ENCODE results near the gene AMN.

AMN gene

DNA sequence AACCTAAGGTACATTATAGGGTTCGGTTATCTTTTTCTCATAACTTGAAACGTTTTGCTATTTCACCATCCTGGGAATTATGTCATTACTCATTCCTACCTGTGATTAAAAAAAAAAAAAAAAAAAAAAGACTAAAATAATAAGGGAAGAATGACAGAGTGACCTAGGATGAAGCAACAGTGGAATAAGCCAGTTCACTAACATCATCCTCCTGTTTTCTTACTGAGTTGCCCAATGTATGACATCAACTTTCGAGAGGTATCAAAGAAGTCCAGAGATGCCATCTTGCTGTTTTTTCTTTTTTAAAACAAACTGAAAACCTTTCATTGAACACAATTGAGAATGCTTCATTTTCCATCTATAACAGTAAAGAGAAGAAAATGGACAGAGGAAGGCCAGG is 42.8 kb downstream of the AMN start:
- no peak overlapping the region for H3K4me3 ChIP-seq
- TF ChIP-seq CTCF (IDR thresholded peaks at IDR 0.05) = no peak
- DNase-seq (ENCODE audit: low spot score) = no peak
- no peak overlapping the region for H3K27ac ChIP-seq

DNA sequence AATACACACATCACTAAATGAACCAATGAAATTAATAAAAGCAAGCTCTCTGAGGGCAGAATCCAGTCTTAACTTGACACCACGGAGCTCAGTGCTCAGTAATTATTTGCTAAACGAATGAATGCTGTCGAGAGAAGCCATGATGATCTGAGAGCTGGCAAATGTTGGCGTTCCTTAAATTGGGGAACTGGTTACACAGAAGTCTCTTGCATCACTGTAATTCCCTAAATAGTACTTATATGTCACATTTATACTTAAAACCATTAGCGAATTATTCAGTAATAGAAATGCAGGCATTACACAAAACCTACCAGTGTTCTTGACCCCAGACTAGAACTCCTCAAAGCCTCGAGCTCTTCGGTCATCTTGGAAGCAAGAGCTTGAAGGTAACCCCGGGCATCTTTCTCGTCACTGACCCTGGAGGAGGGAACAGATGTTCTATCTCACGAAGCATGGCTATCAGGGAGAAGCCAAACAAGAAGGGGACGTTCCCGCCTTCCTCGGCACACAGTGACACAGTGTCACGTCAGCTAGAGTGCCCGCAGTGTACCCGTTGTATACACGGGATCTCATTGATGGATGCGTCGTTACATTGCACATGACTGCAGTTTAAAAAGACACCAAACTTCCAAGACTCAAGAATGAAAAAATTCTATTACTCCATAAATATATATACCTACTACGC is 43.6 kb downstream of the AMN start:
- H3K27ac ChIP-seq = no peak overlapping the region
- no peak overlapping the region for H3K4me3 ChIP-seq
- no peak for DNase-seq (ENCODE audit: low spot score)
- no peak for TF ChIP-seq CTCF (IDR thresholded peaks at IDR 0.05)

DNA sequence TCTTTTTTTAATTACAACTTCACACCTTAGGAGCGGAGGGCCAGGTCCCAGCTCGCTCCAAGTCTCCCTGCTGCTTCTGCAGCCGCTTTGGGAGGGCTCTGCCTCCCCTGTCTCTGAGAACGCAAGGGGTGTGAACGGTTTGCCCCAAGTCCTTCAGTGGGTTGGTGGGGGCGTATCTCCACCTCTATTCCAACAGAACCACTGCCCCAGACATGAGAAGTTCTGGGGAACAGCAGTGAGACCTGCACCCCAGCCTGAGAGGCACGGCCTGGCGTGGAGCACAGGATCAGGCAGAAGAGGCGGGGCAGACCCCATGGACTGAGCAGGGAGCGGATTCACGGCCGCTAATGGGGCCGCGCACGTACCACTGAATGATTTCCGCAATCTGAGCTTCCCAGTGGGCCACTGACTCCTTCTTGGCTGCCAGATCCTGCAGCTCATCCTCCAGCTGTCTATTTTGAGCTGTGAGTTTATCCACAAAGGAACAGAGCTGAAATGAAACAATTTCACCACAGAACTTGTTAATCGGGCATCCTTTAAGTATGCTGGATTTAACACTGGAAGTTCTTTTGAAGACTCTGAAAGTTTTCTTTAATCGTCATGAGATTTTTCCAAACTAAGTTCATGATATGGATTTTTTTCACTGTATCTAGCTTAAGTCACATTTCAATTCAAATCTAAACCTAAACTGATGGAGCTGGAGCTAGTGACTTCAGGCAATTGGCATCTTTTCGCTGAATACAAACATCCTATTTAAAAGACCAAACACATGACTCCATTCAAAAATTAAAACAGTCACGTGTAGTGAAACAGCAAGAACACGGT is 44.4 kb downstream of the AMN start:
- no peak for TF ChIP-seq CTCF (IDR thresholded peaks at IDR 0.05)
- H3K27ac ChIP-seq = no peak overlapping the region
- DNase-seq (ENCODE audit: low spot score) = no peak
- no peak overlapping the region for H3K4me3 ChIP-seq

DNA sequence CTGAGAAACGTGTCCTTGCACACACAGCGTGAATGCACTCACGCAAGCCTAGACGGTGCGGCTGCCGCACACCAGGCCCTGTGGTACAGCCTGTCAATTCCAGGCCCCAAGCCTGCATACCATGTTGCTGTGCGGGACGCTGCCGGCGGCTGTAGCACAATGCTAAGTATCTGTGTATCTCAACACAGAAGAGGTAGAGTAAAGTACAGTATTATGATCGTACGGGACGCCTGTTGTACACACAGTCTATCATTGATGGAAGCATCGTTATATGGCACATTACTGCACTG is 45.0 kb downstream of the AMN start:
- Histone ChIP-seq H3K27ac (no peak overlapping the region), H3K4me3 (no peak overlapping the region)
- TF ChIP-seq CTCF (IDR thresholded peaks at IDR 0.05) = no peak
- no peak for DNase-seq (ENCODE audit: low spot score)

DNA sequence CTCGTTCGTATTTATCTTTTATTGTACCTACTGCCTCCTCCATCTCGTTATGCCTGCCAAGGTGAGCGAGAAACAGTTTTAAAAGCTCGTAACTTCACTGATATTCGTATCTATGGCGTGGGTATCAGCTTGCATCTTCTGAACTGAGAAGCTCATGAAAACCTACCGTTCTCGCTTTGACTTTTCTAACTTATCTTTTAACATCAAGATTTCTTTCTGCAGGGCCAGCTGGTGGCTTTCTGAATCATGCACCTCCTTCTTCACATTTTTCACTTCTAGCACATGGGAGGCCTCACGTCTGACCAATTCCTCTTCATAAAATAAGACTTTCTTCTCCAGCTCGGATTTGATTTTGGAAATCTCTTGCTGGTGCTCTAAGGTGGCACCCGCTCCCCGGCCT is 45.8 kb downstream of the AMN start:
- TF ChIP-seq CTCF (IDR thresholded peaks at IDR 0.05) = no peak
- no peak overlapping the region for H3K27ac ChIP-seq
- no peak for DNase-seq (ENCODE audit: low spot score)
- H3K4me3 ChIP-seq = no peak overlapping the region

- TF ChIP-seq CTCF (IDR thresholded peaks at IDR 0.05) = no peak
- no peak for DNase-seq (ENCODE audit: low spot score)
- Histone ChIP-seq H3K4me3 (no peak overlapping the region), H3K27ac (no peak overlapping the region)
Observed at GRCh38 chr14:102969060-102969791, 46.8 kb downstream of the AMN start.
